Renal cortical epithelial cell (primary cell): ENCODE data around the gene ZBTB20. TPM values are rescaled to one million over a fixed set of nuclear protein-coding genes. Genes with fewer than 3 reads are reported as not detected.

Experiments used
- DNase-seq: peaks from one replicate; pipeline ENCODE4 v3.0.0-alpha.2; 2011; ENCODE audit warnings: low read depth
- total RNA-seq: library from RNA; depleted of rRNA; stranded (reverse); fragments of >200 nt; gene quantifications from 2 replicates; pipeline ENCODE4 v1.2.3, GENCODE V29; 2014

Gene ZBTB20
- total RNA-seq, 1 donor from 2014 or later, result 64.1 TPM

DNA sequence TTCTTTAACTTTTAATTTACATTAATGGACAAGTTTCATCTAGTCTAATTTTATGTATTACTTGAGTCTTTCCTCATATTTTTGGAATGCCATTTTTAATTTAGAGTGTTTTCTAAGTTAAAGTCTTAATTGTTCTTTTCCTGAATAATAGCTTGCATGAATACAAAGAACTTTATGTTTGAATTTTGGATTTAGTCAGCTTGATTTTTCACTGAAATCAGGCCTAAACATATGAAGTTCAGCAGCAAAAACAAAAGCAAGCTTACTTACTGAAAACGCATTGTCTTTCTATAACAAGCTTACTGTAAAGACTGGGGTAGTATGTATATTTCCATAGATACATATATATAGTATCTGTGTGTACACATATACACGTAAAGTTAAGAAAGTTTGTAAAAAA, 126.0 kb downstream of the ZBTB20 start:
- DNase-seq, result no peak

DNA sequence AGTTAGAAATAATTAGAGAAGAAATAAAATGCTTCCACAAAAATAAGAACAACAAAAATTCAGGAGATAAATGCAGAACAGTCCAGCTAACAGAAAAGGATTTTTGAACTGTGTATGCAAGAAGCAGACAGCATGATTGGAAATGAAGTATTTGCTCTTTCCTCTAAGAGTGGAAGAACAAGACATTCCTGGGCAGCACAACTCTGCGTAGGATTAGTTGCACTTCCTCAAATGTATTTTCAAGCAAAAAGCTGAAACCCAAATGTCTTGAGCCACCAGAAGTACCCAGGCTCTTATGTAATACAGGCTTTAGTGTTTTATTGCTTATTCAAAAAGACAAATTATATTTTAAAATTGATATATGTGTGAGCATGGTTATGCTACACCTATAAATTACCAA, 127.2 kb downstream of the ZBTB20 start:
- DNase-seq, result no peak

DNA sequence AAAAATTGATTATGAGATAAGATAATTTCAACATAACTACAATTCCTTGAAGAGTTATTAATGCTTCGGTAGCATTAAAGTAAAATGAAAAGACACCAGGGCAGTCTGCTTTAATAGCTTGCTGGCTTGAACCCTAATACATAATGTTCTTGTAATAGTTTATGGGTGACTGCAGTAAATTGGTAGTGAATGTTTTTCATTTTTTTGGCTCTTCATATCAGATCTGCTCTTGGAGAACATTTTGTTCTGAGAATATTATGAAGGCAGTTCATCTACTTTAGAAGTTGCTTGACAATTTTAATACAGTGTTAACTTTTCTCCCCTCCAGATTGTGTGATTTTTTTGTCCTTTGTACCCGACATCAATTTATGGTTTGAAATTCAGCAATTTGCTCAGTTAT, 128.4 kb downstream of the ZBTB20 start:
- no peak for DNase-seq

DNA sequence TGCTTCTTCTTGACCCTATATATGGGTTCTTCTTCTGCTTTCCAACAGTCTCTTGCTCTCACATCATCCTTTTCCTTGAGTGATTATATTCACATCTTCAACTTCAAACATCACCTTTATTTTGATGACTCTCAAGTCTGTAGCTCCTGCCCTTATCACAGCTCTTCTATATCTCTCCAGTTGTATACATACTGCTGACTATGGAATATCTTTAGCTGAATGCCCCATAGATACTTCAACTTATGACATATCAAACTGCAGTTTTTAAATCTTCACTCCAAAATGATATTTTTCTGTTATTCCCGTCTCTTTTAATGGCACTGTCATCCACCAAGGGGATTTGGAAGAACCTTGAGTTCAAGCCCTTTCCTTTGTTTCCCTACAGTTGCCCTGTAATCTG, 139.1 kb downstream of the ZBTB20 start:
- no peak for DNase-seq

DNA sequence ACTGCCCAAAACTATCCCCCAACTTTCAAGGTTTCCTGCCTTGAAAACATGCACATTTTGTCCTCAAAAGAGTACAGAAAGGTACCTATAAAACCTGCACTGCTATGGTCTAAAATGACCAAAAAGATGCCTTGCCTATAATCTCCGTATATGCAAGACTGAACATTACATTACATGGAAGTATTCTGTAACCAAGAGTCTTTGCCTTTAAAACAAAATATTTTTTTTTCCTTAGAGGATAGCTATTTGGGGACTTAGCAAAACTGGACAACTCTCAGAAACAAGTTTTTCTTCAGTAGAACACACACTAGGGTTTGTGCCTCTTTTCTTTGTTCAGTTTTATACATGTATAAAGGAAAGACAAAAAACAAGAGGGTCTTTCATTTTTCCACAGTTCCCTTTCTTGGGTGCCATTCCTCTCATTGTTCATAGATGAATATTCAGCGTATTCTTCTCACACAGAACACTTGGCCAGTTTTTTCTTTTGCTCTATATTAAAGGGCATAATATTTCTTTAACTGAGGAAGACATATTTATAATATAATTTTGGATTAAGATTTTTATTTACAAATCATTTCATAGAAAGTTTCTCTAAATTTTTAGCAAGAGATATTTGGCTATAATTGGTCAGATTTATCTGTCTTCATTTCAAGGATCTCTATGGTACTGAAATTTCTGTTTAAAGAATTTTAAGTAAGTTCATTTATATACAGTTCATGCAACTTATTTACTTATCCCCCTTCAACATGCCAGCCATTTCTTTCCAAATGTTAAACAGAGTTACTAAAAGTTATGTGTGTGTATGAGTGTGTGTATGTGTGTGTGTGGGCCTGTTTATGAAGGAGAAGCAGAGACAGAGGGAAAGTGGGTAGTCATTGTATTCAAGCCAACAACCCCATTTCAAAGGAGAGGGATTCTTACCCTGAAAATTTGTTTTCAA, 142.6 kb downstream of the ZBTB20 start:
- DNase-seq, result no peak

DNA sequence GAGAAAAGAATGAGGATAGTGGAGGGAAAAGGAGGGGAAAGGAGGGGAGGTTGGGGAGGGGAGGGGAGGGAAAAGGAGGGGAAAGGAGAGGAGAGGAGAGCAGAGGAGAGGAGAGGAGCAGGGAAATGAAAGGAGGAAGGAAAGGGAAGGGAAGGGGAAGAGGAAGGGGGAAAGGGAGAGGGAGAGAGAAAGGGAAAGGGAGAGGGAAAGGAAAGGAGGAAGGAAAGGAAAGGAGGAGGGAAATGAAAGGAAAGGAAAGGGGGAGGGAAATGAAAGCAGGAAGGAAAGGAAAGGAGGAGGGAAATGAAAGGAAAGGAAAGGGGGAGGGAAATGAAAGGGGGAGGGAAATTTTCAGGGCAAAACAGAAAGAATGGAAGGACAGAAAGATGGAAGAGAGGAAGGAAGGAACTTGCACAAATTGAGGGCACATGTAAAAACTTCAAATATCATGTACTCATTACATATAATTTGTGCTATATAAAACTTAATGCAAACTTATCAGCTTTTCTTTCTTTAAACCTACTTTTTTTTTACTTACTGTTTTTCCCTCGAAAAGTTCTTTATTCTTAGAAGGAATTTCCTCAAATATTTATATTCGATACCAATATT, 148.0 kb downstream of the ZBTB20 start:
- DNase-seq, result no peak

DNA sequence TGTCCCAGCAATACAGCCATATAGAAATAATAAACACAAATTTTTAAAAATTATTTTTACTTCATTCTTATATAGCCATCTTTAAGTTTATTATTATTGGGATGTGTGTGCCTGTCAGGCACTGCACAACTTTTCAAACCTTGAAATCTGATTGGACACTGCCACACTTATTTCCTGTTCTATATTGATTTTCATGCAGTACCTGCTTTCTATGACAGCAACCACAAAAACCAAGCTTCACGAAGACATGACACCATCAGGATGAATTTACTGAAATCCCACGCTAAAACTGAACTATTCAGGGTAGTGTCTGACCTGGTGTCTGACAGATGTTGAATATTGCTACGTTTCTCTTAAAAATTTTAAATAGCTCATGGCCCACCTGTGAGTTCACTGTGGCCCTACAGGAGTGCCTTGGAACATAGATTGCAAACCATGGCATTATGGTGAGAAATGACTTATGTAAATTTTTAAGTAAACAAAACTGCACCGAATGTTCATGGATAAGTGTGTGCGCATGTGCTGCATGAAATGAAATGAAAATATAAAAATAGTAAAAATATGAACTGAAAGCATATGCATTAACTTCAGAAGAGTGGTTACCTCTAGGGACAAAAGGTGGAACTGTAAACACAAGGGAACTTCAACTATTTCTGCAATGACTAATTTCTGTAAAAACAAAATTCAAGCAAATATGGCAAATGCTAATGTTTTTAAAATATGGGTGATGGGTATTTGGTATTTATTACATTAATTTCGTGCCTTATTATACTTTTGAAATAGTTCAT, 152.3 kb downstream of the ZBTB20 start:
- no peak for DNase-seq

DNA sequence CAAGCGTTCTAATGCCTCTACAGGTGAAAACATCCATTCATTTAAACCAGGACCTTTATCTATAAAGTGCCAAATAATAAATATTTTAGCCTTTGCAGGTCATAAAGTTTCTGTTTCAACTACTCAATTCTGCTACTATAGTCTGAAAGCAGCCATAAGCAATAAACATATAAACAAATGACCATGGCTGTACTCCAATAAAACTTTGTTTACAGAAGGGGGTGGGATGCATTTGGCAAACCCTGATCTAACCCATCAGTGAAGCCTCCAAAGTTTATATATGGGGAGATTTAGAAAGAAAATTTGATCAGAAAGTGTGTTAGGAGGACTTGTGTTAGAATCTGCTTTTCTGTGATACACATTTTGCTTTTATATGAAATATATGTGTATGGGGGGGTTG, 161.3 kb downstream of the ZBTB20 start:
- DNase-seq, result no peak

DNA sequence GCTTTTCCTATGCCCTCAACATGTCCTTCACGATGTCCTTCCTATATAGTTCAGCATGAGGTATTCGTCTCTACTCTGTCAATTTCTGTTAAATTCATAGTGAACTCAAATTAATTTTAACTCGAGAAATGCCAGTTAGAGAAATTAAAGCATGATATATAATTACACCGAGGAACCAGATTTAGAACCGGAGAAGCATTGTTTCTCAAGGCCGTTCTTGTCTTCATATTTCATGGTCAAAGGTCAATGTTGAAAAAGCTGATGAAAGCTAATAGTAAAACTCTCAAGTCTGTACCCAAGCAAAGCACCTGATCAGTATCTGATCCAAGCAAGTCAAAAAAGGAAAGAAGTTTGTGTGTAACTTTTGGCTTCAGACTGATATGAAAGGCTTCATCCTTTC, 163.8 kb downstream of the ZBTB20 start:
- no peak for DNase-seq

DNA sequence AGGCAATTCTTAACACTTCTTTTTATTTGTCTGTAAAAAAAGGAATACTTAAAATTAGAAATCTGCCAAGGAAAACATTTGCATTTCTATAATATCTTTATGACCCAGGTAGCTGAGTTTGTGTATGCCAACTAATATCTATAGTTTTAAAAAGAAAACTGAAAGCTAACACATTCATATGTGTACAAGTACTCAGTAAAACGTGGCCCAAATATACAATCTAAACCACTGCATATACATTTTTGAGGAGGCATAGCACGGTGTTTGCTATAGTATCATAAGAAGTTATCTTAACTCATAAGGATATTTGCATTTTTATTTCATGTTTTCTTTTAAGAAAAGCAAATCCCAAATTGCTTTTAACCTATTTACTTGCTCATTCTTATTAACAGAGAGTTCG, 172.7 kb downstream of the ZBTB20 start:
- no peak for DNase-seq

DNA sequence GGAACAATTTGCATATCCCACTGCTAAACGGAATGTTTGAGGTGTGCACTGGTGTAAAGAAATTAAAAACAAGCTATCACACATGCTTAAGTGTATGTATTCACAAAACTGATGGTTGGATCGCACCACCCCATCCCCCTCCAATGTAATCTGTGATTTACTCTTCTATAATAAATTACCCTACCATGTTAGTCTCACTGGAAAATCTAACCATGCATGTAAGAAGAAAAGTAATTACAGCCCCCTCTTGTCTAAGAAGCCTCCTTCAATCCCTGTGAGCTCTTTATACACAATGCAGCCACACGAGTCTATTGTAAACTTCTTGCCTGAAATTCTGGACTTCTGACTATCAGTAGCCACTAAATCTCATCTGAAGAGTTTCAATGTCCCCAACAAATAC, 173.6 kb downstream of the ZBTB20 start:
- no peak for DNase-seq

DNA sequence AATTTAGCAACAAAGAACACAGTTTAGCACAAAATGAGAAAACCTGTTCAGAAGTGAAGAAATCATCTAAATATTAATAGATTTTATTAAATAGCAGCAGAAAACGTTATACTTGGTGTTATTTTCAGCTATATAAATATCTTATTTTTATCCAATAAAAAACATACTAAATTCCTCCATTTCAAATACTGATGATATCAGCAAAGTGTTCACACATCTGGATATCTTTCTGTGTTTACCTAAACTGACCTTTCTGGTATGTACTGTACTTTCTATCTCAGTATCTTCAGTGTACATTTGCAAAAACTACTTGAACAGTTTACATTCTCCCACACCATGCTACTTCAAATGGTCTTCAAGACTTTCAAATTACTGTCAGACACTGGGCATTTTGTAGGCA, 179.9 kb downstream of the ZBTB20 start:
- DNase-seq, result no peak

DNA sequence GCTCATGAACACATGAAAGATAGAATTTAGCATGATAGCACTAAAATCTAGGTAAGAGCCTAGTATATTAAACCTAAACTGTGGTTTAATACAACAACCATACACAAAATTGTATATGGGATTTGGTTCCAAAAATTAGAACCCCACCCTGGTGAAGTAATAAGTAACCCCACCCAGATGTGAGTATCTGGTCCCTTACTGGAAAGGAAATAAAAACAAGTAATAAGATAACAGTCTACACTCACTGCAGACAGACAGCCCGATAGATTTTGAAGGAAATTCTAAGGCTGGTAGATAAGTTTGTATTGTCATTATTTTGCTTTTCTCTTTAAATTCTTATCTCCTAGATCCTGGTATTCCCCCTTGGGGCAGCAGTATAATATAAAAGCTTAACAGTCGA, 184.9 kb downstream of the ZBTB20 start:
- no peak for DNase-seq

DNA sequence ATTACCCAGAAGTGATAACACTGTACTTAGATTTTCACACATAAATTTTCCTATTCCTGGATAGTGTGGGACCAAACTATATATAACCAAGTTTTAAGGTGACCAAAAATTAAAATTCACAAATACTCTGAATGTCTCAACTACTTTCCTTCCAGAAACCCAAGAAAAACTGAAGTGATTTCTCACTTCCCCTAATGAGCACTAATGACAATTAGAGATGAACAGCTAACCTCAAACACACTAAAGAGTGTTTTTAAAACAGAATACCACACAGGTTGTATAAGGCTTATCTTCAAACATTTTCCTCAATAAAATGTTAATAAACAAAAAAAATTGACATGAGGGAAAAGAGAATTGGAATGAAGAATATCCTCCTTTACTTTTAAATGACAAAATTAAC, 188.2 kb downstream of the ZBTB20 start:
- DNase-seq, result no peak

DNA sequence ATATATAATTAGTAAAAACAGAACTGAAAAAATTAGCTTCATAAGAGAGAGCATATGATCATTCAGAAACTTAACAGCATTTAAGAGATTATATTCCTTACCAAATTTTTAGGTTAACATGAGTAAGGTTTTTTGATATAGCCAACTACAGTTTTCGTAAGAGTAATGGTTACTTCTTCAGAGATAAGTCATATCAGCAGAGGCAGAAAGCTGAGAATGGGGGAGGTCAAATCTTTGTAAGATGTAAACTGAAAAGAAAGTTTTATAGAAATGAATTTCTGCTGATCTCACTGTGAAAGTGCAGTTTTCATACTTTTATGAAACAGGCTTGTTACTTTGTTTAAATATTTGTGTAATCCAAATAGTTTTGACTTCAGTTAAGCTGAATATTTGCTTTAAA, 193.3 kb downstream of the ZBTB20 start:
- DNase-seq, result no peak

DNA sequence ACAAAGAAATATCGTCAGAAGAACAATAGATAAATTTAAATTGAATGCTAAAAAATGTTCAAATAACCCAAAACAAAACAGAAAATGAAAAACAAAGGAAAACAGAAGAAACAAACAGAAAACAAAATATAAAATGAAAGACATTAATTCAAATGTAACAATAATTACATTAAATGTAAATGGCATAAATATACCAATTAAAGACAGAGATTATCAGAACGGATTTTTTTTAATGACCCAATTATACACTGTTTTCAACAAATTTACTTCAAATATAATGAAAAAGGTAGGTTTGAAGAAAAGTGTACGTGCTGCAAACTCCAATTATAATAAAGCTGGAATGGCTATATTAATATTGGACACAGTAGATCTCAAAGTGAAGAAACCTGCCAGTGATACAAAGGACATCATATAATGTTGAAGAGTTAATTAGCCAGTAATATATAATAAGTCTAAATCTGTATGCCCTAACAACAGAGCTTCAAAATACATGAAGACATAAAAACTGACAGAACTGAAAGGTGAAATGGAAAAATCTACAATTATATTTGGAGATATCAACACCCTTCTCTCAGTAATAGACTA, 193.8 kb downstream of the ZBTB20 start:
- DNase-seq, result no peak

DNA sequence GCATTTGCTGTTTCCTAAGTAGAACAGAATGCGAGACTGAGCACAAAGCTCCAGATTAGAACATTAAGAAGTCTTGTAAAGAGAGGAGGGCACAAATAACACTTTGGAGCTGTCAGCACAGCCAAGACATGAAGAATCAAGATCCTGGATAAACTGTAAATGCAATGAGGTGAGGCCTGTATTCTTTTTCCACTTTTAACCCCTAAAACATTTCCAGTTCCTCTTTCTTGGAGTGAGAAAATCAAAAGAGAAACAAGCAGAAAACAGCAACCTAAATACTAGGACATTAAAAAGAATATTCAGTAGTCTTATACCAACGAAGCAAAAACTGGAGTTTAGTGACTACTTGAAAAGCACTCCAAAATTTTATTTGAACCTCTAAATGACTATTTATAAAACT, 204.3 kb downstream of the ZBTB20 start:
- no peak for DNase-seq

DNA sequence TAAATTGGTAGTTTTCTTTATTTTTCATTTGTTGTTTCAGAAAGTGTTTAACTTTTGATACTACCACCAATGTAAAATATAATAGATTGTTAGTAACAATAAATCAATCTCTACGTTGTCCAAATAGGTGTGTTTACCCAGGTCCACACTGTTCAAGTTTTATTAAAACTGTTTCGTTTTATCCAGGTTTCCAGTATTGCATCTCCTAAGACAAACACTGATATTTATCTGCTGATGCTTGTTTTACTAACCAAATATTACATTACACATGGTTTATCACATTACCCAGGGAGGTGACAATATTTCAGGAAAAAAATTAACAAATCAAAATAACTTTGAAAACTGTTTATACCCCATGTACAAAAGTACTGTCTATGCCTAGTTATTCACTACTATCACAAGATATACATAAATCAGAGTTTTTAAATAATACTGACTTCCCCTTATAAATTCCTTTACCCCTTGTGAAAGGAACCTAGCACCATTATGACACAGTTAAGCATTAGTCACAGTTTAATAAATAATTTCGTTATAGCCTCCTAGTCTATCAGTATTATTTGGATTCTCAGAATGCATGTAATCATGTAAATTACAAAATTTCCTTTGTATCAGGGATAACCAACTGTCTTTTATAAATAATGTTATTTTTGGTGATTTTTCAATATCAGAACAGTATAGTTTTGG, 205.3 kb downstream of the ZBTB20 start:
- peak; percentile 47 for DNase-seq

DNA sequence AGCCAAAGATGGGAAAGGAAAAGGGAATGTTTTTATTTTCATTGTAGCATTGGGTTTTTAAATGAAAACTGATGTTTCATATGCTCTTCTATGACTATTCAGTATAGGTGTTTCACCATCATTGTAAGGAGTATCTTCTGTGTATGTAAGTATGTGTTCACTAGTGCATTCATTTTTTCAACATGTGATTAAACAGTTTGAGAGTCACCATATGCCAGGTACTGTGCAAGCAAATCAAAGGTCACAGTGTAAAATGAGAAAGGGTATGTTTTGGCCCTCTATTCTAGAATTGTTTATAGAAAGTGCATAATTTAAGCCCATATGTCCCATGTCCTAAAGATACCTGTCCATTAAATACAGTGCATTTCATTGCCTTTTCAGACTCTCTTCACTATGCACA, 207.2 kb downstream of the ZBTB20 start:
- no peak for DNase-seq

DNA sequence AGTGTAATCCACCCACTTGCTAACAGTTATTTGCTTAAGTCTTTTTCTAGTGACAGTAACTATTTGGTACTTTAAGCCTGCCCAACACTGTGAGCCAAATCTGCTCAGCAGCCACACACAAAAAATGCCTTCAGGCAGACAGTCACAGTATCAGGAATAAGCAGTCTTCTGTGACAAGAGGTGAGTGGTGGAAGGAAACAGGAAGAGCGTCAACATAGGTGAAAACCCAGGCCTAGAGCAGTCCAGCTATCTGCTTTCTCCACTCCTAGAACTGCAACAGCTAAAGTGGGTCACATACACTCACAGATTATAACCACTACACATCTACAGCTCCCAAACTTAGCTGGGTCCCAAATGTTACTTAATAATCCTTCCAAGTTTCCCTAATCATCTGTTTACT, 213.7 kb downstream of the ZBTB20 start:
- no peak for DNase-seq

DNA sequence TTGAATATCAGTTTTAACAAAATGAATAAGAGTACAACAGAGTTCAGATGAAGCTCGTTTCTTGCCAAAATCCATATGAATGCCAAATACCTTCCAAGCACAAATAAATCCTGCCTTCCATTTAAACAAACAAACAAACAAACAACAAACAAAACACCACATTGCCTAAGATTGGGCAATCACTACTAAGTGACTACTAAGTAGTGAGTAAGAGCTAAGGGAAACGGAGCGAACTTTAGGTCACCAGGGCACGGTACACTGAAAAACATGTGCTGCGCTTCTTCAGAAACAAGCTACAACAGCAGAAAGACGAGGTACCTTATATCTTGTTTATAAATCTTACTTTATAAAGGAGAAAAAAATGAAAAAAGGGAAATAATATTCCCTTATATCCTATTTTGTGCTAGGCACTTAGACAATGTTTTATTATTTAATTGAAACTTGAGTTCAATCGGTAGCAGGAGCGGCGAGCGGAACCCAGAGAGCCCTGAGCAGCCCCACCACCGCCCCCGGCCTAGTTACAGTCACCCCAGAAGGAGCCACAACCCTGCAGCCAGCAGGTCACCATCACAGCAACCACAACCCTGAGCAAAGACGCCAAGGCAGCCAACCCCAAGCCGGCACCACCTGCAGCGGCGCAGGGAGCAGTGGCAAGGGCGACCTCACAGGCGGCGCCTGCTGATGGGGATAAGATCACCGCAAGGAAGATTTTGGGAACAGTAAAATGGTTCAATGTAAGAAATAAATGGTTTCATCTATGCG, 216.9 kb downstream of the ZBTB20 start:
- DNase-seq, result peak; percentile 23
